ENCODE data around the gene GRN.

GRCh38 chr17:44384823-44385286 is 39.8 kb downstream of the GRN start:
- no peak for TF ChIP-seq EZH2 (IDR thresholded peaks at IDR 0.05)
- TF ChIP-seq POLR2A (IDR thresholded peaks at IDR 0.05; ENCODE audit: borderline replicate concordance, extremely low read depth, insufficient read depth, insufficient read length): no peak
- no peak for TF ChIP-seq CTCF (IDR thresholded peaks at IDR 0.05 in 2 of 3, conservative IDR thresholded peaks at IDR 0.05 in 1 of 3; ENCODE audit: borderline replicate concordance in 1 of 3, insufficient read depth in 1 of 3, low read depth in 2 of 3, low read length in 2 of 3)
- TF ChIP-seq REST (IDR thresholded peaks at IDR 0.05; ENCODE audit: low read depth): no peak
- no peak for TF ChIP-seq ATF3 (IDR thresholded peaks at IDR 0.05)
- TF ChIP-seq TCF7L2 (IDR thresholded peaks at IDR 0.05; ENCODE audit: borderline replicate concordance, extremely low read depth, insufficient read depth, insufficient read length): no peak
- TF ChIP-seq SRF (IDR thresholded peaks at IDR 0.05; ENCODE audit: low read depth): no peak
- TF ChIP-seq YY1 (IDR thresholded peaks at IDR 0.05; ENCODE audit: extremely low read depth, insufficient replicate concordance, low read depth, low read length): no peak
- TF ChIP-seq MAX (IDR thresholded peaks at IDR 0.05): no peak

Data from HCT116 (cell line).